ENCODE measurements around the gene TMEM135.

- no peak for TF ChIP-seq FOXM1 (IDR thresholded peaks at IDR 0.05; ENCODE audit: low read depth)
- TF ChIP-seq EP300 (IDR thresholded peaks at IDR 0.05; ENCODE audit: borderline replicate concordance in 1 of 2, low read depth in 1 of 2, low read length in 1 of 2), result no peak
- no peak for TF ChIP-seq GATA2 (CRISPR knock-in tag; IDR thresholded peaks at IDR 0.05)
- TF ChIP-seq, protein P1, sequence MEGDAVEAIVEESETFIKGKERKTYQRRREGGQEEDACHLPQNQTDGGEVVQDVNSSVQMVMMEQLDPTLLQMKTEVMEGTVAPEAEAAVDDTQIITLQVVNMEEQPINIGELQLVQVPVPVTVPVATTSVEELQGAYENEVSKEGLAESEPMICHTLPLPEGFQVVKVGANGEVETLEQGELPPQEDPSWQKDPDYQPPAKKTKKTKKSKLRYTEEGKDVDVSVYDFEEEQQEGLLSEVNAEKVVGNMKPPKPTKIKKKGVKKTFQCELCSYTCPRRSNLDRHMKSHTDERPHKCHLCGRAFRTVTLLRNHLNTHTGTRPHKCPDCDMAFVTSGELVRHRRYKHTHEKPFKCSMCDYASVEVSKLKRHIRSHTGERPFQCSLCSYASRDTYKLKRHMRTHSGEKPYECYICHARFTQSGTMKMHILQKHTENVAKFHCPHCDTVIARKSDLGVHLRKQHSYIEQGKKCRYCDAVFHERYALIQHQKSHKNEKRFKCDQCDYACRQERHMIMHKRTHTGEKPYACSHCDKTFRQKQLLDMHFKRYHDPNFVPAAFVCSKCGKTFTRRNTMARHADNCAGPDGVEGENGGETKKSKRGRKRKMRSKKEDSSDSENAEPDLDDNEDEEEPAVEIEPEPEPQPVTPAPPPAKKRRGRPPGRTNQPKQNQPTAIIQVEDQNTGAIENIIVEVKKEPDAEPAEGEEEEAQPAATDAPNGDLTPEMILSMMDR (IDR thresholded peaks at IDR 0.05), result no peak
- TF ChIP-seq, protein P2, sequence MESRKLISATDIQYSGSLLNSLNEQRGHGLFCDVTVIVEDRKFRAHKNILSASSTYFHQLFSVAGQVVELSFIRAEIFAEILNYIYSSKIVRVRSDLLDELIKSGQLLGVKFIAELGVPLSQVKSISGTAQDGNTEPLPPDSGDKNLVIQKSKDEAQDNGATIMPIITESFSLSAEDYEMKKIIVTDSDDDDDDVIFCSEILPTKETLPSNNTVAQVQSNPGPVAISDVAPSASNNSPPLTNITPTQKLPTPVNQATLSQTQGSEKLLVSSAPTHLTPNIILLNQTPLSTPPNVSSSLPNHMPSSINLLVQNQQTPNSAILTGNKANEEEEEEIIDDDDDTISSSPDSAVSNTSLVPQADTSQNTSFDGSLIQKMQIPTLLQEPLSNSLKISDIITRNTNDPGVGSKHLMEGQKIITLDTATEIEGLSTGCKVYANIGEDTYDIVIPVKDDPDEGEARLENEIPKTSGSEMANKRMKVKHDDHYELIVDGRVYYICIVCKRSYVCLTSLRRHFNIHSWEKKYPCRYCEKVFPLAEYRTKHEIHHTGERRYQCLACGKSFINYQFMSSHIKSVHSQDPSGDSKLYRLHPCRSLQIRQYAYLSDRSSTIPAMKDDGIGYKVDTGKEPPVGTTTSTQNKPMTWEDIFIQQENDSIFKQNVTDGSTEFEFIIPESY (IDR thresholded peaks at IDR 0.05; ENCODE audit: borderline replicate concordance, low read depth), result no peak
- no peak for TF ChIP-seq EZH2phosphoT487 (IDR thresholded peaks at IDR 0.05; ENCODE audit: borderline replicate concordance, low read depth)
- no peak for TF ChIP-seq GABPA (IDR thresholded peaks at IDR 0.05; ENCODE audit: low read depth)
- TF ChIP-seq TCF12 (IDR thresholded peaks at IDR 0.05), result no peak
- TF ChIP-seq, protein P3, sequence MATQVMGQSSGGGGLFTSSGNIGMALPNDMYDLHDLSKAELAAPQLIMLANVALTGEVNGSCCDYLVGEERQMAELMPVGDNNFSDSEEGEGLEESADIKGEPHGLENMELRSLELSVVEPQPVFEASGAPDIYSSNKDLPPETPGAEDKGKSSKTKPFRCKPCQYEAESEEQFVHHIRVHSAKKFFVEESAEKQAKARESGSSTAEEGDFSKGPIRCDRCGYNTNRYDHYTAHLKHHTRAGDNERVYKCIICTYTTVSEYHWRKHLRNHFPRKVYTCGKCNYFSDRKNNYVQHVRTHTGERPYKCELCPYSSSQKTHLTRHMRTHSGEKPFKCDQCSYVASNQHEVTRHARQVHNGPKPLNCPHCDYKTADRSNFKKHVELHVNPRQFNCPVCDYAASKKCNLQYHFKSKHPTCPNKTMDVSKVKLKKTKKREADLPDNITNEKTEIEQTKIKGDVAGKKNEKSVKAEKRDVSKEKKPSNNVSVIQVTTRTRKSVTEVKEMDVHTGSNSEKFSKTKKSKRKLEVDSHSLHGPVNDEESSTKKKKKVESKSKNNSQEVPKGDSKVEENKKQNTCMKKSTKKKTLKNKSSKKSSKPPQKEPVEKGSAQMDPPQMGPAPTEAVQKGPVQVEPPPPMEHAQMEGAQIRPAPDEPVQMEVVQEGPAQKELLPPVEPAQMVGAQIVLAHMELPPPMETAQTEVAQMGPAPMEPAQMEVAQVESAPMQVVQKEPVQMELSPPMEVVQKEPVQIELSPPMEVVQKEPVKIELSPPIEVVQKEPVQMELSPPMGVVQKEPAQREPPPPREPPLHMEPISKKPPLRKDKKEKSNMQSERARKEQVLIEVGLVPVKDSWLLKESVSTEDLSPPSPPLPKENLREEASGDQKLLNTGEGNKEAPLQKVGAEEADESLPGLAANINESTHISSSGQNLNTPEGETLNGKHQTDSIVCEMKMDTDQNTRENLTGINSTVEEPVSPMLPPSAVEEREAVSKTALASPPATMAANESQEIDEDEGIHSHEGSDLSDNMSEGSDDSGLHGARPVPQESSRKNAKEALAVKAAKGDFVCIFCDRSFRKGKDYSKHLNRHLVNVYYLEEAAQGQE (IDR thresholded peaks at IDR 0.05; ENCODE audit: low read depth, low read length), result no peak
- TF ChIP-seq TAF1 (IDR thresholded peaks at IDR 0.05; ENCODE audit: borderline replicate concordance, low read depth, low read length), result no peak
These were observed 149.3 kb downstream of the TMEM135 start for GRCh38 chr11:87187076-87187475.

Data from SK-N-SH (cell line).